Gastrocnemius medialis (tissue), 4 donors: ENCODE data around the gene GAB2.

Experiments used
- CTCF ChIP-seq, 5 experiments: fragments of 450-650 bp in 3 of 5; fragments of 200-600 bp in 2 of 5; sonication (generic) in 2 of 5; IDR thresholded peaks in 4 of 5; conservative IDR thresholded peaks in 1 of 5; 1 replicate in 4 of 5; 2 replicates in 1 of 5; pipeline ENCODE4 v1.5.1; 2016 to 2019; ENCODE audit warnings: antibody characterized with exemption in 5 of 5, mild to moderate bottlenecking in 3 of 5, moderate library complexity in 3 of 5
- POLR2A ChIP-seq, 2 donors: fragments of 450-650 bp; IDR thresholded peaks; one replicate each; pipeline ENCODE4 v1.6.1; 2017; ENCODE audit warnings: antibody characterized with exemption in 2 of 2, mild to moderate bottlenecking in 2 of 2, moderate library complexity in 2 of 2

DNA sequence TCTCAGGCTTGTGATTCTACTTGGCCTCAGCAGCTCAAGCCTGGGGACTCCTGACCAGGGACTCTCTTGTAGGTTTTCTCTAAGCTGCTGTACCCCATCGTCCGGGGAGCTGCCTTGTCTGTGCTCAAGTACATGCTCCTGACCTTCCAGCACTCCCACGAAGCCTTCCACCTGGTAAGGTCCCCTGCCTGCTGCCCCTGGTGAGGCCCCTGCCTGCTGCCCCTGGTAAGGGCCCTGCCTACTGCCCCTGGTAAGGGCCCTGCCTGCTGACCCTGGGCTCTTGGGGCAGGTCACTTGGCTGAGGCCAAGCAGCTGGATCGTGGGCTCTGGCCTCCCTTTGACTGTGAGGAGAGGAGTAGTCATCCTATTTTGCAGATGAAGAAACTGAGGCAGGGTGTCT, 217.6 kb downstream of the GAB2 start:
- no peak for TF ChIP-seq CTCF (IDR thresholded peaks at IDR 0.05 in 4 of 5, conservative IDR thresholded peaks at IDR 0.05 in 1 of 5)
- no peak for TF ChIP-seq POLR2A (IDR thresholded peaks at IDR 0.05)
